Breast epithelium (tissue), 3 donors: ENCODE results near the gene CD99L2.

Experiments used
- CTCF ChIP-seq, 3 donors: fragments of 450-650 bp; IDR thresholded peaks; one replicate each; pipeline ENCODE4 v1.5.1; 2016 to 2017; ENCODE audit warnings: antibody characterized with exemption in 3 of 3, mild to moderate bottlenecking in 3 of 3, moderate library complexity in 3 of 3
- POLR2A ChIP-seq: fragments of 450-650 bp; IDR thresholded peaks from one replicate; pipeline ENCODE4 v1.6.1; 2016; ENCODE audit warnings: antibody characterized with exemption, mild to moderate bottlenecking, moderate library complexity

GRCh38 chrX:150863191-150863590 lies 35.3 kb downstream of the CD99L2 start:
- TF ChIP-seq POLR2A (no peak), CTCF (IDR thresholded peaks at IDR 0.05) (no peak)
